ENCODE measurements around the gene ZNF646. TPM values are rescaled to one million over a fixed set of nuclear protein-coding genes. Genes with fewer than 3 reads are reported as not detected.

ZNF646 gene
- total and polyA plus RNA-seq, 2 of the 13 experiments (the other 11 are each of a cell fraction or from before 2014, with no cell fraction given) = 3.4 to 10.9 TPM

DNA sequence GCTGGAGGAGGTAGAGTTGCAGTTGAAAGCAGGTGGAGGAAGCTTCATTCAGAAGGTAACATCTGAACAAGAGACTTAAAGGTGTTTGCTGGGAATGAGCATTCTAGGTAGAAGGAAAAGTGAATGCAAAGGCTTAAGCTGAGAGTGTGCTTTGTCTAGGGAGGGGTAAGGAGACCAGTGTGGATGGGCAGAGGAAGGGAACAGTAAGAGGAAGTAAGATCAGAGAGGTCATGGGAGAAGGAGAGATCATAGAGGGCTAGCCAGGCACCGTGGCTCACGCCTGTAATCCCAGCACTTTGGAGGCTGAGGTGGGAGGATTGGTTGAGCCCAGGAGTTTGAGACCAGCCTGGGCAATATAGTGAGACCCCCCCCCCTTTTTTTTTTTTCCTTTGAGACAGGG is 37.5 kb upstream of the ZNF646 start:
- no TSS peak for BruUV-seq (replicated peaks)
- Histone ChIP-seq H2AFZ (ENCODE audit: low read length) (no peak overlapping the region), H3K27ac (ENCODE audit: extremely low read length, insufficient read depth, low read length) (no peak overlapping the region), H3K36me3 (replicated peaks in 1 of 2; ENCODE audit: control insufficient read depth in 1 of 2, insufficient read depth in 2 of 2, low read length in 2 of 2) (peaks cover 0 to 20% of the 10 kb centered on the region in 2 experiments; a peak in 4 of 5 replicates), H3K4me2 (ENCODE audit: low read depth, low read length) (no peak overlapping the region), H3K79me2 (ENCODE audit: insufficient read depth, low read length) (peaks cover 5% of the 10 kb centered on the region), H3K9me3 (ENCODE audit: low read length) (no peaks in the 10 kb centered on the region), H3K4me1 (ENCODE audit: insufficient read depth, low read length) (peaks cover 20% of the 10 kb centered on the region), H3K9ac (ENCODE audit: insufficient read depth, low read depth, low read length) (no peak overlapping the region), H3K4me3 (replicated peaks in 1 of 3; ENCODE audit: insufficient read depth in 1 of 3, low read depth in 2 of 3, low read length in 3 of 3) (no peak overlapping the region), H3K27me3 (ENCODE audit: control insufficient read depth in 1 of 2, insufficient read depth in 2 of 2, low read length in 2 of 2) (no peaks in the 10 kb centered on the region; a peak in 1 of 5 replicates), H4K20me1 (ENCODE audit: insufficient read depth, low read length) (peaks cover 4% of the 10 kb centered on the region; the same call in 1 of the 2 replicates)
- in situ Hi-C loops (cut with HindIII; ENCODE audit: extremely low pct_ligation_motif_present, low pct_unique_long_range_greater_than_20kb) = no loop called here
- ChIA-PET POLR2A (no interaction called here), CTCF (ENCODE audit: low intra/inter-chr PET ratio, low total read pairs) (no interaction called here)
- intact Hi-C loops (cut with micrococcal nuclease; ENCODE audit: unreplicated experiment) = no loop called here
- no peak for ATAC-seq
- no peak for TF ChIP-seq NFE2L2 (IDR thresholded peaks at IDR 0.05; ENCODE audit: low read length)
- no peak for TF ChIP-seq ZNF792 (CRISPR knock-in tag; IDR thresholded peaks at IDR 0.05)
- TF ChIP-seq ZNF335 (CRISPR knock-in tag; IDR thresholded peaks at IDR 0.05) = no peak
- TF ChIP-seq ZNF501 (CRISPR knock-in tag; IDR thresholded peaks at IDR 0.05) = no peak
- TF ChIP-seq HNRNPK (IDR thresholded peaks at IDR 0.05; ENCODE audit: low read depth, low read length, poor library complexity, severe bottlenecking) = no peak
- TF ChIP-seq SMARCC2 (IDR thresholded peaks at IDR 0.05) = no peak
- TF ChIP-seq, protein P1, sequence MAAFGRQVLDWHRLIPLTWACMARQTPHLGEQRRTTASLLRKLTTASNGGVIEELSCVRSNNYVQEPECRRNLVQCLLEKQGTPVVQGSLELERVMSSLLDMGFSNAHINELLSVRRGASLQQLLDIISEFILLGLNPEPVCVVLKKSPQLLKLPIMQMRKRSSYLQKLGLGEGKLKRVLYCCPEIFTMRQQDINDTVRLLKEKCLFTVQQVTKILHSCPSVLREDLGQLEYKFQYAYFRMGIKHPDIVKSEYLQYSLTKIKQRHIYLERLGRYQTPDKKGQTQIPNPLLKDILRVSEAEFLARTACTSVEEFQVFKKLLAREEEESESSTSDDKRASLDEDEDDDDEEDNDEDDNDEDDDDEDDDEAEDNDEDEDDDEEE (CRISPR knock-in tag; IDR thresholded peaks at IDR 0.05) = no peak
- TF ChIP-seq RFX5 (IDR thresholded peaks at IDR 0.05; ENCODE audit: low read depth, low read length) = no peak
- no peak for TF ChIP-seq CENPX (CRISPR knock-in tag; IDR thresholded peaks at IDR 0.05)
- no peak for TF ChIP-seq LBX2 (CRISPR knock-in tag; IDR thresholded peaks at IDR 0.05; ENCODE audit: borderline replicate concordance)
- no peak for TF ChIP-seq ZNF44 (CRISPR knock-in tag; IDR thresholded peaks at IDR 0.05)
- TF ChIP-seq DPF2 (CRISPR knock-in tag; IDR thresholded peaks at IDR 0.05; ENCODE audit: borderline replicate concordance, low read depth) = no peak
- TF ChIP-seq, protein P2, sequence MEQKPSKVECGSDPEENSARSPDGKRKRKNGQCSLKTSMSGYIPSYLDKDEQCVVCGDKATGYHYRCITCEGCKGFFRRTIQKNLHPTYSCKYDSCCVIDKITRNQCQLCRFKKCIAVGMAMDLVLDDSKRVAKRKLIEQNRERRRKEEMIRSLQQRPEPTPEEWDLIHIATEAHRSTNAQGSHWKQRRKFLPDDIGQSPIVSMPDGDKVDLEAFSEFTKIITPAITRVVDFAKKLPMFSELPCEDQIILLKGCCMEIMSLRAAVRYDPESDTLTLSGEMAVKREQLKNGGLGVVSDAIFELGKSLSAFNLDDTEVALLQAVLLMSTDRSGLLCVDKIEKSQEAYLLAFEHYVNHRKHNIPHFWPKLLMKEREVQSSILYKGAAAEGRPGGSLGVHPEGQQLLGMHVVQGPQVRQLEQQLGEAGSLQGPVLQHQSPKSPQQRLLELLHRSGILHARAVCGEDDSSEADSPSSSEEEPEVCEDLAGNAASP (CRISPR knock-in tag; IDR thresholded peaks at IDR 0.05; ENCODE audit: borderline replicate concordance) = no peak
- no peak for DNase-seq (ENCODE audit: low spot score)
- 65% methylated on average over 2 of the region's 2 CpGs for WGBS (ENCODE audit: low lambda C conversion rate)
- FAIRE-seq = no peak
